ENCODE measurements around the gene FRYL.
"Not testable (repeated sequence)": the region's sequence is repeated elsewhere in the genome, so short reads cannot be mapped to it uniquely, and the experiment has no call there.

Gene FRYL

DNA sequence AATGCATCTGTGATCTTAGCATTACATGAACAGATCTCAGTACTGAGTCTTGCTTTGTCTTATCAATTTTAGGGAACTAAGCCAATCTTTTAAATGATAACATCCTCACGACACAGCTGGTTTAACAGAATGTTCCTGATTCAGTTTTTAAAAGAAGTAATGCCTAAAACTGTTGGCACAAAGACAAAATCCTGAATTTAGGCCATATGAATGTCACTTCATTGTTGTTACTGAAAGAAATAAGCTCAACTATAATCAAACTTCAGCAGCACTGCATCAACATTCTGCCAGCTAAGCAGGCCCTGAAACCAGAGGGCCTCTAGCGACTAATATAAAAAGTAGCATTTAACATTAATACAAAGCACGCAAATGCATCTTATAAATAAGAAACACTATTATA, 130.6 kb downstream of the FRYL start:
- TF ChIP-seq, protein P1, sequence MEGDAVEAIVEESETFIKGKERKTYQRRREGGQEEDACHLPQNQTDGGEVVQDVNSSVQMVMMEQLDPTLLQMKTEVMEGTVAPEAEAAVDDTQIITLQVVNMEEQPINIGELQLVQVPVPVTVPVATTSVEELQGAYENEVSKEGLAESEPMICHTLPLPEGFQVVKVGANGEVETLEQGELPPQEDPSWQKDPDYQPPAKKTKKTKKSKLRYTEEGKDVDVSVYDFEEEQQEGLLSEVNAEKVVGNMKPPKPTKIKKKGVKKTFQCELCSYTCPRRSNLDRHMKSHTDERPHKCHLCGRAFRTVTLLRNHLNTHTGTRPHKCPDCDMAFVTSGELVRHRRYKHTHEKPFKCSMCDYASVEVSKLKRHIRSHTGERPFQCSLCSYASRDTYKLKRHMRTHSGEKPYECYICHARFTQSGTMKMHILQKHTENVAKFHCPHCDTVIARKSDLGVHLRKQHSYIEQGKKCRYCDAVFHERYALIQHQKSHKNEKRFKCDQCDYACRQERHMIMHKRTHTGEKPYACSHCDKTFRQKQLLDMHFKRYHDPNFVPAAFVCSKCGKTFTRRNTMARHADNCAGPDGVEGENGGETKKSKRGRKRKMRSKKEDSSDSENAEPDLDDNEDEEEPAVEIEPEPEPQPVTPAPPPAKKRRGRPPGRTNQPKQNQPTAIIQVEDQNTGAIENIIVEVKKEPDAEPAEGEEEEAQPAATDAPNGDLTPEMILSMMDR (IDR thresholded peaks at IDR 0.05), result no peak
- TF ChIP-seq ZFX (IDR thresholded peaks at IDR 0.05; ENCODE audit: borderline replicate concordance), result no peak
- H3K27ac ChIP-seq, result no peak overlapping the region

DNA sequence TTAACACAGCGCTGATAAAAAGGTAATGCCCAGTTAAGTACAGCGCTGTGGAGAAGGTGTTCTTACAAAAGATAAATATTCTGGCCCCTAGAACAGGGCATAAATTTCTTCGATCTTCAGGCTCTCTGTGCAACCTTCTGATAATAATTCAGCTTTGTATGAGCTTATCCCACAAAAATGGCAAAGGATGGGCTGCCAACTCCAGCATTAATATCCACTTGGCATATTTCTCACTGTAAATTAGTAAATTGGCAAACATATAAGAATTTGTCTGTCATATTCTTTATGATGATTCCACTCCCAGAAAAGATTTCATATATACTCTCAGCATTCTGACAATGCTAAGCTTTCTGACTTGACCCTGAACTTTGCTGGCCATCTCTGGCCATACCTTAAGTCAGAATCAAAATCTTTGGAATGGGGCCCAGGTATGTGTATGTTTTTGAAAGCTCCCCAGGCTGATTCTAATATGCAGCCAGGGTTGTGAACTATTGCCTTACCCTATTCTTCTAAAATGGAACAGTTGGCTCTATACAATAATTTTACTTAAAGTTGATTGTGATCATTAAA, 134.8 kb downstream of the FRYL start:
- H3K27ac ChIP-seq, result no peak overlapping the region
- TF ChIP-seq ZFX (IDR thresholded peaks at IDR 0.05; ENCODE audit: borderline replicate concordance), result no peak

DNA sequence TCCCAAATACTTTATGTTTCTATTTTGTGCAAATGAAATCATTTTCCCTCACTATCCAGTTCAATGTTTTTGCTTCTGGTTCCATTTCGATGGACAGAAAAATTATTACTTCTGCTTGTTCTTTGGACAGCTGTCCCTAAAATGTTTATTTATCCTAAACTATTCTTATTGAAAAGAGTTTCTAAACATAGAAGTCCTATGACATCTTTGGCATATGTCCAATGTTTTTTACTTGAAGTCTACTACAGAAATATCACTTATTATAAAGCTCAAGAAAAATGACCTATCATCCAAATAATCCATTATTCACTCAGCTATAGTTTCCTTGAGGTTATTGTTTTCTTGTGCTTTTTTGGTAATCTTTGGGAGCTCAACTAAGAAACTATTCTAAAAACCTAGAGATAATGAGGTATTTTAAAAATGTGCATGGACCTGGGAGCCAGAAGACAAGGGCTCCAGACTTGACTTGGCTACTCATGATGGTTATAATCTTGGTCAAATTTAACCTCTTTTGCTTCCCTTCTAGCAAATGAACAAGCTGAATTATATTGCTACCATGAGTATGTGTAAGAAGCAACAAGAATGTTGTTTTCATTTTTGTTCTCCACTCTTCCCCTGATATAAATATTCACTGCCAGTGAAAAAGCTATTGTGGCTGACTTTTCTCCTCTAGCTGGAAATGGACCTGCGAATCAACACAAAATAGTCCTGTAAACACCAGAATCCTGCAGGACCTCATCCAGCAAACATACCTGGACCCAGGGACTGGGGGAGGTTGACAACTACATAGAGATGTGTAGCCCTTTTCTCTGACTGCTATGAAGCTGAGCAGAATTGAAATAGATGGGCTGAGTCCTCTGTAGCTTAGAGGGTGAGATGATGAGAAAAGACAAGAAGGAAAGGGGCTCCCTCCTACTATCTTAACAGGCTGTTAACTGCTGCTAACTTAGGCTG, 137.4 kb downstream of the FRYL start:
- H3K27ac ChIP-seq, result no peak overlapping the region
- TF ChIP-seq, protein P1 (IDR thresholded peaks at IDR 0.05), result no peak
- TF ChIP-seq ZFX (IDR thresholded peaks at IDR 0.05; ENCODE audit: borderline replicate concordance), result no peak

DNA sequence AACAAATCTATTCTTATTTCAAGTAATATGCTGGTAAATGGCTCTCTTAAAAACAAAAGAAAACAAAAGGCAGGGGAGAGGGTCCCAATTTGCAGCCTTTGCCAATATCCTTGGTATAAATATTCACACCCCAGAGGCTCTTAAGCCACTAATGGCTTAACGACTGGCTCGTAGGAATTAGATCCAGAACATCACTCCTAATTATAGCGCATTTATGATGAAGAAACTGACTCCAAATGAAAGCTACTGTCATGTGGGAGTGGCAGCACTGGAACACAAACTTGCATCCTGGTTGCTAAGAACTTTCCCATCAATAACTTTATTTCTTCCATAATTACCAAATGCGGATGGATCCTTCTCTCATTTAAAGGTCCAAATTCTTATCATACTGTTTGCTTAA, 138.7 kb downstream of the FRYL start:
- TF ChIP-seq, protein P1 (IDR thresholded peaks at IDR 0.05), result no peak
- no peak for TF ChIP-seq ZFX (IDR thresholded peaks at IDR 0.05; ENCODE audit: borderline replicate concordance)
- H3K27ac ChIP-seq, result no peak overlapping the region

DNA sequence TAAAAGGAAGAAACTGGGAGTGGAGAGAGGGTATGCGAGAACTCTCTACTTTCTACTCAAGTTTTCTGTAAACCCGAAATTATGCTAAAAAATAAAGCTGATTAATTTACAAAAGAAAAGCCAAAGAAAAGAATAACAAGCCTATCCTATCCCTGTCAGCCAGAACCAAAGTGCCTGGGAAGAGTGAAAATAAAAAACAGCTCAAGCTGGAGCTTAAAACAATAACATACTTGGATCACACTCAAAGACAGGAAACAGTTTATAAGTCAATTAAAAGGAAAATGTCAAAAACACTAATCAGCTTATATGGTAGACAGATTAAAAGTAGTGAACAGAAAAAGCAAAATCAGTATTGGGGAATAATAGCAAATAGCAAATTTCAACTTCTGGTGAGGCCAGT, 139.4 kb downstream of the FRYL start:
- no peak for TF ChIP-seq ZFX (IDR thresholded peaks at IDR 0.05; ENCODE audit: borderline replicate concordance)
- TF ChIP-seq, protein P1 (IDR thresholded peaks at IDR 0.05), result no peak
- no peak overlapping the region for H3K27ac ChIP-seq

DNA sequence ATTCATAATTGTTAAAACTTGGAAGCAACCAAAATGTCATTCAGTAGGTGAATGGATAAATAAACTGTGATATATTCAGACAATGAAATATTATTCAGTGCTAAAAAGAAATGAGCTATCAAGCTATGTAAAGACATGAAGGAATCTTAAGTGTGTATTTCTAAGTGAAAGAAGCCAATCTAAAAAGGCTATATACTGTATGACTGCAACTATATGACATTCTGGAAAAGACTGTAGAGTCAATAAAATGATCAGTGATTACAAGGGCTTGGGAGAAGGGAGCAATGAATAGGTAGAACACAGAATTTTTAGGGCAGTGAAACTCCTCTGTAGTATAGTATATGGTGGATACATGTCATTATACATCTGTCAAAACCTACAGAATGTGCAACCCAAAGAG, 139.9 kb downstream of the FRYL start:
- no peak overlapping the region for H3K27ac ChIP-seq
- TF ChIP-seq, protein P1 (IDR thresholded peaks at IDR 0.05), result no peak
- no peak for TF ChIP-seq ZFX (IDR thresholded peaks at IDR 0.05; ENCODE audit: borderline replicate concordance)

DNA sequence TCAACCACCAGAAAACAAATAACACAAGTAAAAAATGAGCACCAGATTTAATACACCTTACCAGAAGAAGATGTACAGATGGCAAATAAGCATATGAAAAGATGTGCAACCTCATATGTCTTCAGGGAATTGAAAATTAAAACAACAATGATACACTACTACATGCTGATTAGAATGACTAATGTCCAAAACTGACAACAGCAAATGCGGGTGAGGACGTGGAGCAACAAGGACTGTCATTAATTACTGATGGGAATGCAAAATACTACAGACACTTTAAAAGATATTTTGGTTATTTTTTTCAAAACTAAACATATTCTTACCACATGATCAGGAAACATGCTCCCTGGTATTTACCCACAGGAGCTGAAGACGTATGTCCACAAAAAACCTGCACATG, 140.3 kb downstream of the FRYL start:
- no peak for TF ChIP-seq ZFX (IDR thresholded peaks at IDR 0.05; ENCODE audit: borderline replicate concordance)
- TF ChIP-seq, protein P1 (IDR thresholded peaks at IDR 0.05), result no peak
- H3K27ac ChIP-seq, result no peak overlapping the region

DNA sequence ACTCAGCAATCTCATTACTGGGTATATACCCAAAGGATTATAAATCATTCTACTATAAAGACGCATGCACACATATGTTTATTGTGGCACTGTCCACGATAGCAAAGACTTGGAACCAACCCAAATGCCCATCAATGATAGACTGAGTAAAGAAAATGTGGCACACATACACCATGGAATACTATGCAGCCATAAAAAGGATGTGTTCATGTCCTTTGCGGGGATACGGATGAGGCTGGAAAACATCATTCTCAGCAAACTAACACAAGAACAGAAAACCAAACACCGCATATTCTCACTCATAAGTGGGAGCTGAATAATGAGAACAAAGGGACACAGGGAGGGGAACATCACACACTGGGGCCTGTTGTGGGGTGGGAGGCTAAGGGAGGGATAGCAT, 141.5 kb downstream of the FRYL start:
- not testable (repeated sequence) for H3K27ac ChIP-seq

Data from 22Rv1 (cell line).